Natural killer cell treated with Interleukin-12 subunit alpha and Interleukin-12 subunit beta and Interleukin-15 and Interleukin-18, amount 100 ng/mL, for 72 hours (primary cell): ENCODE results near the gene TNNC2. TPM values are rescaled to one million over a fixed set of nuclear protein-coding genes. Genes with fewer than 3 reads are reported as not detected.
"Not testable (repeated sequence)": the region's sequence is repeated elsewhere in the genome, so short reads cannot be mapped to it uniquely, and the experiment has no call there.

Source experiments
- ATAC-seq, 2 donors: fragments of 150-1000 bp; cut with Tn5 transposase in 1 of 2; sonication (Bioruptor Pico), chemical (Tn5 transposase) in 1 of 2; 2 replicates each; pipeline ENCODE4 v1.10.0; 2021
- DNase-seq: peaks from one replicate; pipeline ENCODE4 v3.0.0; 2022; ENCODE audit warnings: low spot score
- H3K27ac Mint-ChIP-seq, 2 donors: 1 replicate in 1 of 2; 2 replicates in 1 of 2; pipeline ENCODE4 v1.8.0; 2022; ENCODE audit warnings: mixed read lengths in 2 of 2, mild to moderate bottlenecking in 1 of 2, moderate library complexity in 1 of 2
- H3K27me3 Mint-ChIP-seq, 2 donors: 1 replicate in 1 of 2; 2 replicates in 1 of 2; pipeline ENCODE4 v1.8.0; 2022; ENCODE audit warnings: mixed read lengths in 2 of 2
- H3K36me3 Mint-ChIP-seq: one replicate; pipeline ENCODE4 v1.8.0; 2022; ENCODE audit warnings: mixed read lengths
- H3K4me1 Mint-ChIP-seq, 2 donors: 1 replicate in 1 of 2; 2 replicates in 1 of 2; pipeline ENCODE4 v1.8.0; 2022; ENCODE audit warnings: low read depth in 2 of 2, mixed read lengths in 2 of 2, mild to moderate bottlenecking in 1 of 2
- H3K4me3 Mint-ChIP-seq: one replicate; pipeline ENCODE4 v1.8.0; 2022; ENCODE audit warnings: mixed read lengths
- H3K9me3 Mint-ChIP-seq: 2 replicates; pipeline ENCODE4 v1.8.0; 2022; ENCODE audit warnings: mixed read lengths
- total RNA-seq, 2 donors: library from RNA; stranded (reverse); gene quantifications; one replicate each; pipeline ENCODE4 v1.2.3, GENCODE V29; 2022

TNNC2 gene
- total RNA-seq, 2 donors from 2014 or later = not detected

DNA sequence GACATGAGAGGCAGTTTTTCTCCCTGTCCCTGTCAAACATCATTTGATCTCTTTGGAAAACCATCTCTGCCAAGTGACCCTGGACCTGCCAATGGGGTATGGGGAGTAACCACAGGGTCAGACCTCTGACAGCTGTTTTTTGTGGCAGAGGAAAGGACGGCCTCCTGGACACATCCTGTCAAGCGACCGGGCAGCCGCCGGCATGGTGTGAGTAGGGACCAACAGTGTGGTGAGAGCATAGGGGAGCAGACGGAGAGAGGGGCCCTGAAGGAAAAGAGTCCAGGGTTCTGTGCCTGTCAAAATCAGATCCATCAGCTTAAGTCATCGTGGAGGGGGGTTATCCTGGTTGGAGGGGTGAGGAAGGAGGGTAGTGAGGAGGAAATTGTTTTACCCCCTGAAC lies 25.3 kb downstream of the TNNC2 start:
- no peak for ATAC-seq
- H3K36me3 Mint-ChIP-seq = peaks cover 25% of the 10 kb centered on the region
- no peak overlapping the region for H3K4me3 Mint-ChIP-seq
- H3K9me3 Mint-ChIP-seq = no peaks in the 10 kb centered on the region
- H3K27ac Mint-ChIP-seq = no peak overlapping the region
- H3K4me1 Mint-ChIP-seq = peaks cover 11 to 15% of the 10 kb centered on the region in 2 donors
- H3K27me3 Mint-ChIP-seq = no peaks in the 10 kb centered on the region
- DNase-seq = no peak

DNA sequence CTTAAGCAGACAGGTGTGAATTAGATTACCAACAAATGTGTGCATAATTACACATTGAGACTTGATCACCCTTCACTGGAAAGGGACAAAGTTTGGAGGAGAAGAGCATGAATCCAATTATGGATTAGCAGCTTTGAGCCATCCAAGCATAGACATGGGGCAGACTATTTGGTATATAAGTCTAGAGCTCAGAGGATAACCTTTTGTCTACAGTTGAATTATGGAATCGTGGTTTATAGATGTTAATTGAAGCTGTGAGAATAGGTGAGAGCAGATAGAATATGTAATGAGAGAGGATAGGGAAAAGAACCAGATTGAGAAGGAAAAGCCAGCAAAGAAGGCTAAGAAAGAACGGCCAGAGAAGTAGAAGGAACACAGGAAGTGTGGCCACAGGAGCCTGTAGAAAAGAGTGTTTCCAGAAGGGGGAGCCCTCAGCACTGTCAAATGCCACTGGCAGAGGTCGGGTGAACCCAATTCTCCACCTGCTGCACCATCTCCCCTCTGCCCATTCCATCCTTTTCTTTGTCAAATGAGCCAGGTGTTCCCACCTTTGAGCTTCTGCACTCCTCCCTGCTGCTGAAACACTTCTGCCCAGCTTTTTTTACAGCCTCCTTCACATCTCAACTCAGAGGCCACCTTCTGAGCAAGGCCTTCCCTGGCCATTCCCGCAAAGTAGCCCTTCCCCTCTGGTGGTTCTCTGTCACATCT lies 28.0 kb downstream of the TNNC2 start:
- Mint-ChIP-seq H3K4me3 (peak overlapping the region; percentile 34), H3K27me3 (no peaks in the 10 kb centered on the region), H3K36me3 (peaks cover 27% of the 10 kb centered on the region)

DNA sequence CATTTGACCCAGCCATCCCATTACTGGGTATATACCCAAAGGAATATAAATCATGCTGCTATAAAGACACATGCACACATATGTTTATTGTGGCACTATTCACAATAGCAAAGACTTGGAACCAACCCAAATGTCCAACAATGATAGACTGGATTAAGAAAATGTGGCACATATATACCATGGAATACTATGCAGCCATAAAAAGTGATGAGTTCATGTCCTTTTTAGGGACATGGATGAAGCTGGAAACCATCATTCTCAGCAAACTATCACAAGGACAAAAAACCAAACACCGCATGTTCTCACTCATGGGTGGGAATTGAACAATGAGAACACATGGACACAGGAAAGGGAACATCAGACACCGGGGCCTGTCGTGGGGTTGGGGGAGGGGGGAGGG lies 29.2 kb downstream of the TNNC2 start:
- H3K36me3 Mint-ChIP-seq = peaks cover 21% of the 10 kb centered on the region
- H3K27ac Mint-ChIP-seq = not testable (repeated sequence)

More for the DNA sequence above, 28.0 kb downstream of the TNNC2 start:
- DNase-seq (peak; percentile 77), ATAC-seq (peak; percentile 83 to 84)
- H3K9me3 Mint-ChIP-seq = no peaks in the 10 kb centered on the region
- H3K27ac Mint-ChIP-seq = peak overlapping the region; percentile 4 to 30
- H3K4me1 Mint-ChIP-seq = peaks cover 11 to 20% of the 10 kb centered on the region in 2 donors

DNA sequence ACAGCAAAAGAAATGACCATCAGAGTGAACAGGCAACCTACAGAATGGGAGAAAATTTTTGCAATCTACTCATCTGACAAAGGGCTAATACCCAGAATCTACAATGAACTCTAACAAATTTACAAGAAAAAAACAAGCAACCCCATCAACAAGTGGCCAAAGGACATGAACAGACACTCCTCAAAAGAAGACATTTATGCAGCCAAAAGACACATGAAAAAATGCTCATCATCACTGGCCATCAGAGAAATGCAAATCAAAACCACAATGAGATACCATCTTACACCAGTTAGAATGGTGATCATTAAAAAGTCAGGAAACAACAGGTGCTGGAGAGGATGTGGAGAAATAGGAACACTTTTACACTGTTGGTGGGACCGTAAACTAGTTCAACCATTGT lies 29.6 kb downstream of the TNNC2 start:
- ATAC-seq, H3K27me3 Mint-ChIP-seq: not testable (repeated sequence)
- peaks cover 21% of the 10 kb centered on the region for H3K36me3 Mint-ChIP-seq

More for the DNA sequence above, 29.2 kb downstream of the TNNC2 start:
- not testable (repeated sequence) for ATAC-seq, H3K9me3 Mint-ChIP-seq, DNase-seq, H3K27me3 Mint-ChIP-seq, H3K4me3 Mint-ChIP-seq
- H3K4me1 Mint-ChIP-seq = peaks cover 11 to 21% of the 10 kb centered on the region in 2 donors

DNA sequence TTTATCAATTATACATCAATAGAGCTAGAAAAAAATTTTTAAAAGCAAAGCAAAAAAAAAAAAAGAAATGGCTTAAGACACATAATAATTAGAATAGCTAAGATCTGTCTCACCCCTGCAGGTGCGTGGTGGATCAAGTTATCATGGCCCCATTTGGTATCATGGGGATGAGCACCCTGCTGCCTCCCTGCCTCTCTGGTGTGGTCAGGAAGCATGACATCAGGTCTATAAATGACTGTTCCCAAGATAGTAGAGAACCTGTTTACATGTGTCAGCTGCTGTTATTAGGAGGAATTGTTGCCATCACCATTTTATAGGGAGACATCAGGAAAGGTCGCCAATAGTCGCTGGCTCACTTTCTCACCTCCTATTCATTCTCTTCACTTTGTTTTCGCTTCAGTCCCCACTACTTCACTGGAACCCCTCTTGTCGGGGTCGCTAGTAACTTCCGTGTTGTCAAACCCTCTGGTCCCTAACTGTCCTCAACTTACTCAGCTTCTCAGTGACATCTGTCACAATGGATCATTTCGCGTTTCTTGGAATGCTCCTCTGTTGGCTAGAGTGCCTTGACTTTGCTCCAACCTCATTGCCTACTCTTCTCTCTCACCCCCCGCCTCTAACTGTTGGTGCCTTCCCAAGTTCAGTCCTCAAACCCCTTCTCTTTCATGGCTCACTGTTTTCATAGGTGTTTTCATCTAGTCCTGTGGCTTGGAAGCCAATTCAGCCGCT lies 30.6 kb downstream of the TNNC2 start:
- Mint-ChIP-seq H3K9me3 (no peaks in the 10 kb centered on the region), H3K27ac (no peak overlapping the region), H3K27me3 (no peaks in the 10 kb centered on the region), H3K4me1 (peaks cover 19 to 32% of the 10 kb centered on the region in 2 donors), H3K36me3 (peaks cover 21% of the 10 kb centered on the region), H3K4me3 (no peak overlapping the region)
- DNase-seq (no peak), ATAC-seq (no peak)

More for the DNA sequence above, 29.6 kb downstream of the TNNC2 start:
- not testable (repeated sequence) for H3K27ac Mint-ChIP-seq, H3K9me3 Mint-ChIP-seq, H3K4me3 Mint-ChIP-seq, DNase-seq
- peaks cover 15 to 26% of the 10 kb centered on the region in 2 donors for H3K4me1 Mint-ChIP-seq

DNA sequence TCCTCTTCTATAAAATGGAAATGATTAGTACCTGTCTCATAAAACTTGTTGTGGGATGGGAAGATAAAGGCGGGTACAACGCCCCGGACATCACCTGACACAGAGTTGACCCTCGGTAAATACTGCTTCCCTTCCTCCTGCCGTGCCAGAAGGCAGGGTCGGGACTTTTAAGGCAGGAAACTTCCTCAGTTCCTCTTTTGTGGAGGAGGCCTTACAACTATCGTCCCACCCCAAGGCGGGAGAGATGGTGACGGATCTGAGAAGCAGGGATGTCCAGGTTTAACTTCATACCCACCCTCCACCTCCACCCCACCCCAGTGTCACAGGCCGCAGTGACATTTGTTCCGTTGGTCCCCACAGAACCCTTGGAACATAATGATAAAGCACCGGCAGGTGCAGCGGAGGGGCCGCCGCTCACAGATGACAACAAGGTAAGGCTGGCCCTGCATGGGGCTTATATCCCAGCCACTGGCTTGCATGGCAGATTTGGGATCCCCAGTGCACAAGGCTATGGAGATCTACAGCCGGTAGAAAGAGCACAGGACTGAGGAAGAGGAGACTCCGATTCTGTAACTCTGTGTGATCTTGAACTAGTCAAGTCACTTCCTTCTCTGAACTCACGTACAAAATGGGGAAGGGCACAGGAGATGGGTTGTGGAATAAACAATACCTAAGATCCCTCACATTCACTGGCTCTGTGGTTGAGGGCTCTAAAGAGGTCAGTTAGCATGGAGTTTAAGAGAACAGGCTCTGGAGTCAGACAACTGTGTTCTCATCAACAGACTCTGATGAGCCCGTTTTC lies 34.6 kb downstream of the TNNC2 start:
- H3K27ac Mint-ChIP-seq = peak overlapping the region; percentile 91 to 93
- ATAC-seq (peak in 1 of 2 donors; percentile 2), DNase-seq (no peak)
- H3K9me3 Mint-ChIP-seq = no peaks in the 10 kb centered on the region
- H3K4me3 Mint-ChIP-seq = peak overlapping the region; percentile 96
- H3K4me1 Mint-ChIP-seq = peaks cover 10 to 23% of the 10 kb centered on the region in 2 donors
- no peaks in the 10 kb centered on the region for H3K27me3 Mint-ChIP-seq
- peaks cover 21% of the 10 kb centered on the region for H3K36me3 Mint-ChIP-seq

DNA sequence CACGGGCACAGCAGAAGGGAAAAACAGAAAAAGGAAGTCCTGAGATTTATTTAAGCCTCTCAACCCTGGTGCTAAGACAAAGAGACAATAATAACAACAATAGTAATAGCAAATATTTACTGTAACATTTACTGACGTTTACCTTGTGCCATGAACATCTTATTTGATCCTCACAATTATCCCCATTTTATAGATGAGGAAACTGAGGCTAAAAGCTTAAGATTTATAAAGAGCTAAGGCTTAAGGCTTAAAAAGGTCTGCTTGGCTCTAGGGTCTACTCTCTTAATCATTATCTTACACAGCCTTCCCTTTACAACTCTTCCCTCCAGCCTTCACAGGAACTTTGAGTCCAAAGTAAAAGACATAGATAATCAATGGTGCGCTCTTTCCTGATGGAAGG lies 38.8 kb downstream of the TNNC2 start:
- DNase-seq (no peak), ATAC-seq (no peak)
- peaks cover 10 to 18% of the 10 kb centered on the region in 2 donors for H3K4me1 Mint-ChIP-seq
- no peaks in the 10 kb centered on the region for H3K9me3 Mint-ChIP-seq
- H3K27me3 Mint-ChIP-seq = peaks cover 0 to 3% of the 10 kb centered on the region in 2 donors
- H3K4me3 Mint-ChIP-seq = no peak overlapping the region
- H3K27ac Mint-ChIP-seq = no peak overlapping the region
- H3K36me3 Mint-ChIP-seq = no peaks in the 10 kb centered on the region

DNA sequence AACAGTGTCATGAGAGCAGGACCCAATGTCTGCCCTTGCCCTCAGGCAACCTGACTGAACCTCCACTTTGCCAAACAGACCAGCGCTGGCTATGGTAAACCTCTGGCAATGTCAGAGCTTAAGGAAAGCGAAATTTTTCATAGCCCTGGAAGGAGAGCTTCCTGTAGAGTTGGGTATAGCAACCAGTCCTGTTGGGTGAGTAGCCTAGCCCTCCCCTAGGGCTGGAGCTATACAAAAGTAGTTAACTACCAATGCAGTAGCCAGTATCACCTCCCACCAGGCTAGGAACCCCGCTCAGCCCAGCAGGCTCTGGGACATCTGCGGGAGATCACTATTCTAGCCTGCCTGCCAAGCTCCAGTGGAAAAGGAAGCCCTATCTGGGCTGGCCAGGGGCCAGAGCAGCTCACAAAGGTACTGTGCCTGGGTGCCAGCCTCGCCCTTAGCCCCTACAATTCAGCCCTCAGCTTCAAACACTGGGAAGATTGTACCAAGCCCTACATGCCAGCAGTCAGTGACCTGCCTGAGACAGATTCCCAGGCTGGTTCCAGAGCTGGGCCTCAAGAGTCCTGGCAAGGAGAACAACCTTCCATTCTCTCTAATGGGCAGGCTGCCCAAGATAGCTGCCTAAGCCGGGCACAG lies 43.3 kb downstream of the TNNC2 start:
- peaks cover 0 to 3% of the 10 kb centered on the region in 2 donors for H3K27me3 Mint-ChIP-seq
- DNase-seq (no peak), ATAC-seq (no peak)
- H3K27ac Mint-ChIP-seq = no peak overlapping the region
- peaks cover 2 to 7% of the 10 kb centered on the region in 2 donors for H3K4me1 Mint-ChIP-seq
- no peaks in the 10 kb centered on the region for H3K9me3 Mint-ChIP-seq
- no peak overlapping the region for H3K4me3 Mint-ChIP-seq
- no peaks in the 10 kb centered on the region for H3K36me3 Mint-ChIP-seq

DNA sequence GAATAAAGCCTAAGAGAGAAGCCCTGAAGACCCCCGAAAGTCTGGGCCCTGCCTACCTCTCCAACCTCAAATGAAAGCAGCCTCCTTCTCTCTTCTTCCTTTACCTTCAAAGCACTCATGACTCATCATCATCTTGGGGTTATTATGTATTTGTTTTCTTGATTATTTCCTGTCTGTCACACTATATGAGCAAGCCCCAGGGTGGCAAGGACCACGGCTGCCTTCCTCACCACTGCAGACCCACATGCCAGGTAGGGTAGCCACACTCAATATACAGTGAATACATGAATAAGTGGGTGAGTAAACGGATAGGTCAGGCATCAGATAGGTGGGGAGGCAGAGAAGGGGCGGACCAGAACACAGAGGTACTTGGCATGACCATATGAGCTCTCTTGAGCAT lies 44.2 kb downstream of the TNNC2 start:
- Mint-ChIP-seq H3K36me3 (no peaks in the 10 kb centered on the region), H3K4me1 (peaks cover 2 to 7% of the 10 kb centered on the region in 2 donors), H3K9me3 (no peaks in the 10 kb centered on the region), H3K27me3 (peaks cover 0 to 3% of the 10 kb centered on the region in 2 donors), H3K4me3 (no peak overlapping the region), H3K27ac (no peak overlapping the region)
- DNase-seq (no peak), ATAC-seq (no peak)

DNA sequence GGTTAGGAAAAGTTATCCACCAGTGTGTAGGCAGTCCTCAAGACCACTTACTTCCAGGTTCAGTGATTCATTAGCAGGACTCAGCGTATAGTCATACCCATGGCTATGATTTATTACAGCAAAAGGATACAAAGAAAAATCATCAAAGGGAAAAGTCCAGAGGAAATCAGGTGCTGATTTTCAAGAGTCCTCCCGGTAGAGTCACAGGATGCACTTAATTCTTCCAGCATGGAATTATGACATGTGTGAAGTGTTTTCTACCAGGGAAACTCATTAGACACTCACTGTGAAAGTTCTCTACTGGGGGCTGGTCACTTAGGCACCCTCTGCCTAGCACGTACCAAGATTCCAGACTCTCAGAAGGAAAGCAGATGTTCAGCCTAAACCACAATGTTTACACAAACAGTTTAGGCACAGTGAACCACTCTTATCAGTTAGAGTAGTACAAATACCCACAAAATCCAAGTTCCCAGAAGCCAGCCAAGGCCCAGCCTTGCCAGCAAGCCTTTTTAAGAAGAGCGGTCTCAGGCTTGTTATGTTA lies 45.7 kb downstream of the TNNC2 start:
- peaks cover 2 to 7% of the 10 kb centered on the region in 2 donors for H3K4me1 Mint-ChIP-seq
- no peak for ATAC-seq
- H3K4me3 Mint-ChIP-seq = no peak overlapping the region
- peaks cover 0 to 3% of the 10 kb centered on the region in 2 donors for H3K27me3 Mint-ChIP-seq
- no peaks in the 10 kb centered on the region for H3K9me3 Mint-ChIP-seq
- H3K36me3 Mint-ChIP-seq = no peaks in the 10 kb centered on the region
- H3K27ac Mint-ChIP-seq = no peak overlapping the region
- DNase-seq = no peak

DNA sequence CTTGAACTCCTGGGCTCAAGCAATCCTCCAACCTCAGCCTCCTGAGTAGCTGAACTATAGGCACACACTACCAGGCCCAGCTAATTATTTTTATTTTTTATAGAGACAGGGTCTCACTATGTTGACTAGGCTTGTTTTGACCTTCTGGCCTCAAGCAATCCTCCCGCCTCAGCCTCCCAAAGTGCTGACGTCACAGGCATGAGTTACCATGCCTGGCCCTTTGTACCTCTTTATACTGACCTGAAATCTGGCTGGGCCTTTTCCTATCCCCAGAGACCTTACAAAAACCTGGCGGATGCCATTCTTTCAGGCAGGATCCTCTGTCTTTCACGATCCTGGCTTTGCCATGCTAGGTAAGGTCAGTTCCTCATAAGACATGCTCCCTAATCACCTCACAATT lies 47.0 kb downstream of the TNNC2 start:
- Mint-ChIP-seq H3K4me1 (peaks cover 2 to 7% of the 10 kb centered on the region in 2 donors), H3K4me3 (no peak overlapping the region), H3K36me3 (no peaks in the 10 kb centered on the region)

DNA sequence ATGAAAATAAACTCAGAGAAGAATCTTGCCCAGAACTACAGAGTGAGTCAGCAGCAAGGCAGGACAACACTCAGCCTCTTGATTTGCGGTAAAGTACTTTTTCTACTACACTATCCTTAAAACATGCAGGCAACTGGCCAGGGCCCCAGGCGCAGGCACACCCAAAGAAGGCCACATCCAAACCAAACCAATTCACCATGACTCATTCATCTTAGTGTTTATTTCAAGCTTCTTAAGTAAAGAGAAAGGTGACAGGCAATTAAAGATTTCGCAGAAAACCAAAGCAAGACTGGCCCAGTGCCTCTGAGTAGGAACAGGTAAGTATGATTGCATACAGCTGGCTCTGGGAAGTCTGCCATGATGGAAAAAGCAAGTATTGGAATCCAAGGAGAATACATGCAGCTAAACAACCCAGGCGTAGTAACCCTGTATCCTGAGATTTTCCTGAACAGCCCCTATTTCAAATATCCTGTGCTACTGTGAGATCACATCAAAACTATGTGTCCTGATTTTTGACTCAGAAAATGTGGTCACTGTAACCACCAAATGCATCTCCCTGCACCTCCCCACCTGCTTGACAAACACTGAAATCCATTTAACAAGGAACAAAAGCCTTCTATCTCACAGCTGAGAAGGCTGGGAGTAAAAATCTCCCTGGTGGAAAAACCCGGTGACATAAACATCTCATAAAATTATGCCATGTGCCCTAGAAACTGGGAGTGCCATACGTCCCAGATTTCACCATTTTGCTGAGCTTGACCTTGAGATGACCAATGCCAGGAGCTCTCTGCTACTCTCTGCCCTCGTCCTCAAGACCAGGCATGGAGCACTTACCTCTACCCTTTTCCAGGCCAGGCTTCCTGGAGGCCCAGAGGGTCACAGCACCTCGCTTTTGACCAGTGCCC lies 47.8 kb downstream of the TNNC2 start:
- Mint-ChIP-seq H3K4me1 (peaks cover 2 to 7% of the 10 kb centered on the region in 2 donors), H3K27ac (no peak overlapping the region), H3K9me3 (no peaks in the 10 kb centered on the region), H3K36me3 (no peaks in the 10 kb centered on the region), H3K4me3 (no peak overlapping the region), H3K27me3 (peaks cover 7 to 13% of the 10 kb centered on the region in 2 donors)
- ATAC-seq (no peak), DNase-seq (no peak)

More for the DNA sequence above, 47.0 kb downstream of the TNNC2 start:
- no peaks in the 10 kb centered on the region for H3K9me3 Mint-ChIP-seq
- peaks cover 4 to 10% of the 10 kb centered on the region in 2 donors for H3K27me3 Mint-ChIP-seq
- no peak overlapping the region for H3K27ac Mint-ChIP-seq
- DNase-seq (no peak), ATAC-seq (no peak)
